SU-DHL-6 (cell line): ENCODE data around the gene CDYL2.

Experiments
- EZH2phosphoT487 ChIP-seq: fragments of 200-600 bp; sonication (generic), shearing (Covaris generic); conservative IDR thresholded peaks from 2 replicates; pipeline ENCODE4 v1.6.1; 2018; ENCODE audit warnings: mild to moderate bottlenecking, antibody characterized with exemption, low read length, moderate library complexity, mixed read lengths
- TF ChIP-seq, protein P1 (sequence below): fragments of 200-600 bp; sonication (generic); IDR thresholded peaks from one replicate; pipeline ENCODE4 v1.5.1; 2017; ENCODE audit warnings: antibody characterized with exemption, mild to moderate bottlenecking, low read length, moderate library complexity; ENCODE audit not compliant: insufficient read depth, poor library complexity, severe bottlenecking

GRCh38 chr16:80731915-80732314, 72.5 kb downstream of the CDYL2 start:
- TF ChIP-seq, protein P1, sequence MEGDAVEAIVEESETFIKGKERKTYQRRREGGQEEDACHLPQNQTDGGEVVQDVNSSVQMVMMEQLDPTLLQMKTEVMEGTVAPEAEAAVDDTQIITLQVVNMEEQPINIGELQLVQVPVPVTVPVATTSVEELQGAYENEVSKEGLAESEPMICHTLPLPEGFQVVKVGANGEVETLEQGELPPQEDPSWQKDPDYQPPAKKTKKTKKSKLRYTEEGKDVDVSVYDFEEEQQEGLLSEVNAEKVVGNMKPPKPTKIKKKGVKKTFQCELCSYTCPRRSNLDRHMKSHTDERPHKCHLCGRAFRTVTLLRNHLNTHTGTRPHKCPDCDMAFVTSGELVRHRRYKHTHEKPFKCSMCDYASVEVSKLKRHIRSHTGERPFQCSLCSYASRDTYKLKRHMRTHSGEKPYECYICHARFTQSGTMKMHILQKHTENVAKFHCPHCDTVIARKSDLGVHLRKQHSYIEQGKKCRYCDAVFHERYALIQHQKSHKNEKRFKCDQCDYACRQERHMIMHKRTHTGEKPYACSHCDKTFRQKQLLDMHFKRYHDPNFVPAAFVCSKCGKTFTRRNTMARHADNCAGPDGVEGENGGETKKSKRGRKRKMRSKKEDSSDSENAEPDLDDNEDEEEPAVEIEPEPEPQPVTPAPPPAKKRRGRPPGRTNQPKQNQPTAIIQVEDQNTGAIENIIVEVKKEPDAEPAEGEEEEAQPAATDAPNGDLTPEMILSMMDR = no peak
- no peak for TF ChIP-seq EZH2phosphoT487
